GM19467 (cell line): ENCODE data around the gene CHAMP1.

ENCODE experiments used
- ATAC-seq: cut with Tn5 transposase; IDR thresholded peaks from one replicate; pipeline ENCODE4 v1.9.1; 2021; ENCODE audit warnings: mild to moderate bottlenecking, moderate library complexity; ENCODE audit not compliant: unreplicated experiment

The CHAMP1 gene

GRCh38 chr13:114299604-114300305, 14.5 kb upstream of the CHAMP1 start:
- ATAC-seq, result no peak

- ATAC-seq, result no peak
Observed at GRCh38 chr13:114303700-114304327, 10.5 kb upstream of the CHAMP1 start.

- ATAC-seq, result no peak
Observed at GRCh38 chr13:114304346-114305034, 9.8 kb upstream of the CHAMP1 start.

GRCh38 chr13:114309086-114309485, 5.2 kb upstream of the CHAMP1 start:
- no peak for ATAC-seq

GRCh38 chr13:114309806-114310410, 4.4 kb upstream of the CHAMP1 start:
- no peak for ATAC-seq

- ATAC-seq, result no peak
Observed at GRCh38 chr13:114310956-114311355, 3.3 kb upstream of the CHAMP1 start.

GRCh38 chr13:114311387-114311786, 2.9 kb upstream of the CHAMP1 start:
- ATAC-seq, result no peak

- no peak for ATAC-seq
Observed at GRCh38 chr13:114311908-114312307, 2.4 kb upstream of the CHAMP1 start.

- no peak for ATAC-seq
Observed at GRCh38 chr13:114313061-114313860, 1.0 kb upstream of the CHAMP1 start.

GRCh38 chr13:114315074-114315785, 927 bp downstream of the CHAMP1 start:
- ATAC-seq, result no peak

GRCh38 chr13:114318624-114319023, 4.3 kb downstream of the CHAMP1 start:
- ATAC-seq, result no peak

GRCh38 chr13:114319441-114319913, 5.2 kb downstream of the CHAMP1 start:
- ATAC-seq, result no peak

GRCh38 chr13:114320065-114320464, 5.8 kb downstream of the CHAMP1 start:
- ATAC-seq, result no peak

GRCh38 chr13:114321256-114321655, 7.0 kb downstream of the CHAMP1 start:
- ATAC-seq, result no peak

GRCh38 chr13:114323349-114323748, 9.0 kb downstream of the CHAMP1 start:
- no peak for ATAC-seq

- no peak for ATAC-seq
Observed at GRCh38 chr13:114324334-114324733, 10.0 kb downstream of the CHAMP1 start.

GRCh38 chr13:114325729-114326128, 11.4 kb downstream of the CHAMP1 start:
- no peak for ATAC-seq

- ATAC-seq, result no peak
Observed at GRCh38 chr13:114328034-114328433, 13.7 kb downstream of the CHAMP1 start.

GRCh38 chr13:114328595-114328994, 14.3 kb downstream of the CHAMP1 start:
- no peak for ATAC-seq

- ATAC-seq, result no peak
Observed at GRCh38 chr13:114330086-114330485, 15.8 kb downstream of the CHAMP1 start.
